ENCODE results near the gene PRICKLE3. TPM values are rescaled to one million over a fixed set of nuclear protein-coding genes. Genes with fewer than 3 reads are reported as not detected.

PRICKLE3 gene
- total RNA-seq, 1 experiment from 2014 or later = 4.0 TPM

- Histone ChIP-seq H3K4me1 (ENCODE audit: low read length) (no peaks in the 10 kb centered on the region), H3K27ac (ENCODE audit: low read length) (no peak overlapping the region), H3K79me2 (ENCODE audit: low read length) (no peaks in the 10 kb centered on the region), H3K27me3 (ENCODE audit: low read length) (no peaks in the 10 kb centered on the region), H3K4me2 (ENCODE audit: low read depth, low read length, poor library complexity, severe bottlenecking) (no peak overlapping the region), H4K20me1 (ENCODE audit: insufficient read depth, low read depth, low read length) (no peaks in the 10 kb centered on the region), H2AFZ (ENCODE audit: low read length) (no peak overlapping the region), H3K36me3 (ENCODE audit: insufficient read depth, low read length) (no peaks in the 10 kb centered on the region), H3K9me3 (ENCODE audit: low read length) (no peaks in the 10 kb centered on the region), H3K9ac (ENCODE audit: low read length) (no peak overlapping the region), H3K9me2 (replicated peaks; ENCODE audit: insufficient read depth, low read length) (no peaks in the 10 kb centered on the region), H3K4me3 (ENCODE audit: low read length) (no peak overlapping the region)
- DNase-seq = no peak
Measured at GRCh38 chrX:49212209-49212608, 26.0 kb upstream of the PRICKLE3 start.

GRCh38 chrX:49211074-49211473, 24.9 kb upstream of the PRICKLE3 start:
- no peak for DNase-seq
- H3K27ac ChIP-seq (ENCODE audit: low read length) = no peak overlapping the region
- H3K4me3 ChIP-seq (ENCODE audit: low read length) = no peak overlapping the region
- no peaks in the 10 kb centered on the region for H4K20me1 ChIP-seq (ENCODE audit: insufficient read depth, low read depth, low read length)
- no peaks in the 10 kb centered on the region for H3K9me3 ChIP-seq (ENCODE audit: low read length)
- no peak overlapping the region for H3K4me2 ChIP-seq (ENCODE audit: low read depth, low read length, poor library complexity, severe bottlenecking)
- H3K4me1 ChIP-seq (ENCODE audit: low read length) = no peaks in the 10 kb centered on the region
- H3K79me2 ChIP-seq (ENCODE audit: low read length) = no peaks in the 10 kb centered on the region
- no peak overlapping the region for H3K9ac ChIP-seq (ENCODE audit: low read length)
- no peaks in the 10 kb centered on the region for H3K36me3 ChIP-seq (ENCODE audit: insufficient read depth, low read length)
- no peaks in the 10 kb centered on the region for H3K27me3 ChIP-seq (ENCODE audit: low read length)
- H2AFZ ChIP-seq (ENCODE audit: low read length) = no peak overlapping the region
- no peaks in the 10 kb centered on the region for H3K9me2 ChIP-seq (replicated peaks; ENCODE audit: insufficient read depth, low read length)

- Histone ChIP-seq H3K4me1 (ENCODE audit: low read length) (no peaks in the 10 kb centered on the region), H3K9ac (ENCODE audit: low read length) (no peak overlapping the region), H3K79me2 (ENCODE audit: low read length) (no peaks in the 10 kb centered on the region), H2AFZ (ENCODE audit: low read length) (no peak overlapping the region), H3K4me3 (ENCODE audit: low read length) (no peak overlapping the region), H3K27ac (ENCODE audit: low read length) (no peak overlapping the region), H3K4me2 (ENCODE audit: low read depth, low read length, poor library complexity, severe bottlenecking) (no peak overlapping the region), H4K20me1 (ENCODE audit: insufficient read depth, low read depth, low read length) (no peaks in the 10 kb centered on the region), H3K27me3 (ENCODE audit: low read length) (no peaks in the 10 kb centered on the region), H3K9me3 (ENCODE audit: low read length) (no peaks in the 10 kb centered on the region), H3K9me2 (replicated peaks; ENCODE audit: insufficient read depth, low read length) (no peaks in the 10 kb centered on the region), H3K36me3 (ENCODE audit: insufficient read depth, low read length) (no peaks in the 10 kb centered on the region)
- DNase-seq = no peak
Measured at GRCh38 chrX:49210406-49210805, 24.2 kb upstream of the PRICKLE3 start.

- no peak overlapping the region for H3K9ac ChIP-seq (ENCODE audit: low read length)
- no peaks in the 10 kb centered on the region for H3K9me3 ChIP-seq (ENCODE audit: low read length)
- DNase-seq = no peak
- H2AFZ ChIP-seq (ENCODE audit: low read length) = no peak overlapping the region
- no peaks in the 10 kb centered on the region for H3K4me1 ChIP-seq (ENCODE audit: low read length)
- H3K4me2 ChIP-seq (ENCODE audit: low read depth, low read length, poor library complexity, severe bottlenecking) = no peak overlapping the region
- H3K4me3 ChIP-seq (ENCODE audit: low read length) = no peak overlapping the region
- no peak overlapping the region for H3K27ac ChIP-seq (ENCODE audit: low read length)
- no peaks in the 10 kb centered on the region for H3K9me2 ChIP-seq (replicated peaks; ENCODE audit: insufficient read depth, low read length)
- no peaks in the 10 kb centered on the region for H3K79me2 ChIP-seq (ENCODE audit: low read length)
- H3K36me3 ChIP-seq (ENCODE audit: insufficient read depth, low read length) = no peaks in the 10 kb centered on the region
- no peaks in the 10 kb centered on the region for H4K20me1 ChIP-seq (ENCODE audit: insufficient read depth, low read depth, low read length)
- no peaks in the 10 kb centered on the region for H3K27me3 ChIP-seq (ENCODE audit: low read length)
Measured at GRCh38 chrX:49209434-49210251, 23.5 kb upstream of the PRICKLE3 start.

GRCh38 chrX:49208399-49208798, 22.2 kb upstream of the PRICKLE3 start:
- H3K4me1 ChIP-seq (ENCODE audit: low read length) = no peaks in the 10 kb centered on the region
- H3K4me3 ChIP-seq (ENCODE audit: low read length) = no peak overlapping the region
- no peak for DNase-seq
- H3K79me2 ChIP-seq (ENCODE audit: low read length) = no peaks in the 10 kb centered on the region
- no peak overlapping the region for H3K9ac ChIP-seq (ENCODE audit: low read length)
- H3K27me3 ChIP-seq (ENCODE audit: low read length) = no peaks in the 10 kb centered on the region
- no peak overlapping the region for H2AFZ ChIP-seq (ENCODE audit: low read length)
- no peaks in the 10 kb centered on the region for H4K20me1 ChIP-seq (ENCODE audit: insufficient read depth, low read depth, low read length)
- no peaks in the 10 kb centered on the region for H3K9me3 ChIP-seq (ENCODE audit: low read length)
- H3K9me2 ChIP-seq (replicated peaks; ENCODE audit: insufficient read depth, low read length) = no peaks in the 10 kb centered on the region
- H3K36me3 ChIP-seq (ENCODE audit: insufficient read depth, low read length) = no peaks in the 10 kb centered on the region
- H3K4me2 ChIP-seq (ENCODE audit: low read depth, low read length, poor library complexity, severe bottlenecking) = no peak overlapping the region
- H3K27ac ChIP-seq (ENCODE audit: low read length) = no peak overlapping the region

- Histone ChIP-seq H3K4me2 (ENCODE audit: low read depth, low read length, poor library complexity, severe bottlenecking) (no peak overlapping the region), H3K9me3 (ENCODE audit: low read length) (no peaks in the 10 kb centered on the region), H2AFZ (ENCODE audit: low read length) (no peak overlapping the region), H3K4me1 (ENCODE audit: low read length) (no peaks in the 10 kb centered on the region), H4K20me1 (ENCODE audit: insufficient read depth, low read depth, low read length) (no peaks in the 10 kb centered on the region), H3K9ac (ENCODE audit: low read length) (no peak overlapping the region), H3K4me3 (ENCODE audit: low read length) (no peak overlapping the region), H3K27me3 (ENCODE audit: low read length) (no peaks in the 10 kb centered on the region), H3K36me3 (ENCODE audit: insufficient read depth, low read length) (no peaks in the 10 kb centered on the region), H3K9me2 (replicated peaks; ENCODE audit: insufficient read depth, low read length) (no peaks in the 10 kb centered on the region), H3K79me2 (ENCODE audit: low read length) (no peaks in the 10 kb centered on the region), H3K27ac (ENCODE audit: low read length) (no peak overlapping the region)
- no peak for DNase-seq
Measured at GRCh38 chrX:49206543-49206942, 20.4 kb upstream of the PRICKLE3 start.

GRCh38 chrX:49205443-49205842, 19.3 kb upstream of the PRICKLE3 start:
- Histone ChIP-seq H3K79me2 (ENCODE audit: low read length) (no peaks in the 10 kb centered on the region), H3K9me2 (replicated peaks; ENCODE audit: insufficient read depth, low read length) (no peaks in the 10 kb centered on the region)

GRCh38 chrX:49204709-49205108, 18.5 kb upstream of the PRICKLE3 start:
- Histone ChIP-seq H3K9me3 (ENCODE audit: low read length) (no peaks in the 10 kb centered on the region), H3K36me3 (ENCODE audit: insufficient read depth, low read length) (no peaks in the 10 kb centered on the region), H2AFZ (ENCODE audit: low read length) (no peak overlapping the region), H4K20me1 (ENCODE audit: insufficient read depth, low read depth, low read length) (no peaks in the 10 kb centered on the region), H3K27me3 (ENCODE audit: low read length) (no peaks in the 10 kb centered on the region), H3K79me2 (ENCODE audit: low read length) (no peaks in the 10 kb centered on the region), H3K27ac (ENCODE audit: low read length) (no peak overlapping the region), H3K9ac (ENCODE audit: low read length) (no peak overlapping the region), H3K4me1 (ENCODE audit: low read length) (peaks cover 5% of the 10 kb centered on the region), H3K4me3 (ENCODE audit: low read length) (no peak overlapping the region), H3K9me2 (replicated peaks; ENCODE audit: insufficient read depth, low read length) (no peaks in the 10 kb centered on the region), H3K4me2 (ENCODE audit: low read depth, low read length, poor library complexity, severe bottlenecking) (no peak overlapping the region)
- no peak for DNase-seq

More at GRCh38 chrX:49205443-49205842, 19.3 kb upstream of the PRICKLE3 start:
- Histone ChIP-seq H4K20me1 (ENCODE audit: insufficient read depth, low read depth, low read length) (no peaks in the 10 kb centered on the region), H3K27me3 (ENCODE audit: low read length) (no peaks in the 10 kb centered on the region), H3K9me3 (ENCODE audit: low read length) (no peaks in the 10 kb centered on the region), H3K27ac (ENCODE audit: low read length) (no peak overlapping the region), H3K4me2 (ENCODE audit: low read depth, low read length, poor library complexity, severe bottlenecking) (no peak overlapping the region), H3K4me1 (ENCODE audit: low read length) (peaks cover 2% of the 10 kb centered on the region), H3K36me3 (ENCODE audit: insufficient read depth, low read length) (no peaks in the 10 kb centered on the region), H3K4me3 (ENCODE audit: low read length) (no peak overlapping the region), H2AFZ (ENCODE audit: low read length) (no peak overlapping the region), H3K9ac (ENCODE audit: low read length) (no peak overlapping the region)
- DNase-seq = no peak
